Heart left ventricle (tissue), 16 donors: Measurements from ENCODE around the gene KIF21B. TPM values are rescaled to one million over a fixed set of nuclear protein-coding genes. Genes with fewer than 3 reads are reported as not detected.
"Not testable (repeated sequence)": the region's sequence is repeated elsewhere in the genome, so short reads cannot be mapped to it uniquely, and the experiment has no call there.

Source experiments
- ATAC-seq, 4 donors: fragments of 200-7000 bp; cut with Tn5 transposase; one replicate each; pipeline ENCODE4 v1.9.1; 2020 to 2022; ENCODE audit warnings: moderate library complexity in 4 of 4, mild to moderate bottlenecking in 3 of 4, moderate number of reproducible peaks in 1 of 4
- DNase-seq, 5 donors: peaks; one replicate each; pipeline ENCODE4 v3.0.0-alpha.2; 2020
- H3K27ac ChIP-seq, 12 donors: fragments of 200-600 bp; sonication (generic) in 4 of 12; one replicate each; pipeline versions ENCODE4 v1.5.0 to v1.8.0; 2016 to 2022; ENCODE audit warnings: mild to moderate bottlenecking in 2 of 12
- H3K27me3 ChIP-seq, 9 donors: fragments of 200-600 bp; sonication (generic) in 2 of 9; one replicate each; pipeline versions ENCODE4 v1.5.1 to v1.8.0; 2016 to 2022; ENCODE audit warnings: mild to moderate bottlenecking in 3 of 9
- H3K36me3 ChIP-seq, 9 donors: fragments of 200-600 bp; sonication (generic) in 2 of 9; one replicate each; pipeline versions ENCODE4 v1.5.0 to v1.8.0; 2018 to 2022; ENCODE audit warnings: mild to moderate bottlenecking in 2 of 9
- H3K4me1 ChIP-seq, 12 donors: fragments of 200-600 bp; sonication (generic) in 4 of 12; one replicate each; pipeline versions ENCODE4 v1.5.0 to v1.8.0; 2016 to 2022; ENCODE audit warnings: mild to moderate bottlenecking in 3 of 12
- H3K4me3 ChIP-seq, 12 donors: fragments of 200-600 bp; sonication (generic) in 4 of 12; one replicate each; pipeline versions ENCODE4 v1.5.0 to v1.8.0; 2017 to 2022; ENCODE audit warnings: mild to moderate bottlenecking in 9 of 12, moderate library complexity in 4 of 12
- H3K9me3 ChIP-seq, 12 donors: fragments of 200-600 bp; sonication (generic) in 4 of 12; one replicate each; pipeline versions ENCODE4 v1.5.0 to v1.8.0; 2016 to 2022; ENCODE audit warnings: mild to moderate bottlenecking in 1 of 12
- POLR2A ChIP-seq, 2 donors: fragments of 450-650 bp; IDR thresholded peaks; one replicate each; pipeline ENCODE4 v1.6.1; 2017; ENCODE audit warnings: antibody characterized with exemption in 2 of 2, mild to moderate bottlenecking in 2 of 2, moderate library complexity in 2 of 2
- WGBS, 4 donors: extraction: QIAGEN DNeasy Blood & Tissue Kit in 2 of 4; methylation state at CpG; one replicate each; pipeline versions ENCODE4 v1.1.5 to v1.1.7; 2013 to 2018; 5-methylcytosine and 5-hydroxymethylcytosine counted together
- intact Hi-C, 10 donors: fragments of 100-400 bp; cut with DNase I; formaldehyde crosslinking; loops; one replicate each; pipeline versions ENCODE4 v1.11.1 to v1.14.2; 2022
- polyA plus RNA-seq, 2 donors: library from polyadenylated mRNA; stranded (reverse); fragments of 200-250 nt; gene quantifications; one replicate each; pipeline ENCODE4 v1.2.3, GENCODE V29; 2013
- total RNA-seq, 9 donors: library from RNA; depleted of rRNA in 2 of 9; stranded (reverse); fragments of >200 nt in 2 of 9; fragmentation: NEBNext Ultra II Directional in 3 of 9; extraction: Animal tissue kit (Norgen Biotek cat#: 25700) in 3 of 9; gene quantifications; one replicate each; pipeline versions ENCODE4 v1.1.0 to v1.2.4, GENCODE V29; 2016 to 2023
- TF ChIP-seq, protein P1 (sequence below), 12 donors: fragments of 200-600 bp; sonication (generic) in 4 of 12; IDR thresholded peaks; one replicate each; pipeline versions ENCODE4 v1.5.0 to v1.8.0; 2018 to 2022; ENCODE audit warnings: antibody characterized with exemption in 12 of 12, mild to moderate bottlenecking in 5 of 12
- donor health status: ischemic (EF 13 %, LVEDD 7.1; RV severe dilation, severe dysfunction).
- donor health status: healthy with polysubstance abuse.
- donor health status: DM: no; HTN: yes; CAD: no.
- donor health status: DM: no; HTN: no; CAD: no.
- donor health status: ischemic (EF 25% LVEDD 6.9; RV normal size, moderate dysfunction).
- donor health status: ischemic (EF 25% LVEDD 5.7; RV mildly dilated, moderate dysfunction).
- donor health status: healthy.
- donor health status: DM: yes; HTN: yes; CAD: no.
- donor health status: ischemic (EF 35%, LVEDD 5.7; RV mildly dilated, moderate dysfunction).
- donor health status: nonischemic (EF 11% LVEDD 7.7; RV severe dilation, severe dysfunction).
- donor health status: DM: yes; HTN: yes; CAD: no.
- donor health status: PGD.
- donor health status: ischemic (EF 29% LVEDD 5.4; RV normal size, mild dysfunction).
- donor health status: nonischemic (EF 23%, LVEDD 6.1; RV moderate dilation, normal function).

Gene KIF21B
- total and polyA plus RNA-seq, 11 donors = 0.21 to 3.6 (median 0.46) TPM

DNA sequence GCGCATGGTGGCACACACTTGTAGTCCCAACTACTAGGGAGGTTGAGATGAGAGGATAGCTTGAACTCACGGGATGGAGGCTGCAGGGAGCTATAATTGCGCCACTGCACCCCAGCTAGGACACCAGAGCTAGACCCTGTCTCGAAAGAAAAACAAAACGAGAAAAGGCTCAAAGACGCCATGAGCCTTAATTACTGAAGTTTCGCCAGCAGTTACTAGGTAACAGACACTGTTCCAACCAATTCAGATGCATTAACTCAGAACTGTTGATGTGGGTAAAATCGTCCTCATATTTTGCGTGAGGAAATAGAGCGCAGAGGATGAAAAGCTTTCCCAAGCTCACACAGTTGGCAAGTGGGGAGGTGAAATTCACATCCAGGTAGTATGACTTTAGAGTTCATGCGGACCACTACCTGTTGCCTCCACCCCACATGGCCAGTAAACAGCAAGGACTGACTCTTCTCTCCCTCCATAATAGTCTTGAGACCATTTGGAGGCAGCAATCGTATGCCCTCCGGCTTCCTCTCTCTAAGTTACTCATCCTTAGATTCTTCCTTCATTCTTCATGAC, 88.8 kb downstream of the KIF21B start:
- DNase-seq = no peak
- intact Hi-C loops = no loop called here
- ATAC-seq = no peak
- H3K9me3 ChIP-seq = no peaks in the 10 kb centered on the region
- H3K36me3 ChIP-seq = no peaks in the 10 kb centered on the region
- TF ChIP-seq, protein P1, sequence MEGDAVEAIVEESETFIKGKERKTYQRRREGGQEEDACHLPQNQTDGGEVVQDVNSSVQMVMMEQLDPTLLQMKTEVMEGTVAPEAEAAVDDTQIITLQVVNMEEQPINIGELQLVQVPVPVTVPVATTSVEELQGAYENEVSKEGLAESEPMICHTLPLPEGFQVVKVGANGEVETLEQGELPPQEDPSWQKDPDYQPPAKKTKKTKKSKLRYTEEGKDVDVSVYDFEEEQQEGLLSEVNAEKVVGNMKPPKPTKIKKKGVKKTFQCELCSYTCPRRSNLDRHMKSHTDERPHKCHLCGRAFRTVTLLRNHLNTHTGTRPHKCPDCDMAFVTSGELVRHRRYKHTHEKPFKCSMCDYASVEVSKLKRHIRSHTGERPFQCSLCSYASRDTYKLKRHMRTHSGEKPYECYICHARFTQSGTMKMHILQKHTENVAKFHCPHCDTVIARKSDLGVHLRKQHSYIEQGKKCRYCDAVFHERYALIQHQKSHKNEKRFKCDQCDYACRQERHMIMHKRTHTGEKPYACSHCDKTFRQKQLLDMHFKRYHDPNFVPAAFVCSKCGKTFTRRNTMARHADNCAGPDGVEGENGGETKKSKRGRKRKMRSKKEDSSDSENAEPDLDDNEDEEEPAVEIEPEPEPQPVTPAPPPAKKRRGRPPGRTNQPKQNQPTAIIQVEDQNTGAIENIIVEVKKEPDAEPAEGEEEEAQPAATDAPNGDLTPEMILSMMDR (IDR thresholded peaks at IDR 0.05) = no peak
- TF ChIP-seq POLR2A (IDR thresholded peaks at IDR 0.05) = no peak
- WGBS, 4 donors = 91 to 95% (median 94%) methylated on average over 13 of the region's 13 CpGs
- H3K27ac ChIP-seq = no peak overlapping the region
- H3K4me3 ChIP-seq = no peak overlapping the region
- no peaks in the 10 kb centered on the region for H3K4me1 ChIP-seq
- H3K27me3 ChIP-seq = no peaks in the 10 kb centered on the region

DNA sequence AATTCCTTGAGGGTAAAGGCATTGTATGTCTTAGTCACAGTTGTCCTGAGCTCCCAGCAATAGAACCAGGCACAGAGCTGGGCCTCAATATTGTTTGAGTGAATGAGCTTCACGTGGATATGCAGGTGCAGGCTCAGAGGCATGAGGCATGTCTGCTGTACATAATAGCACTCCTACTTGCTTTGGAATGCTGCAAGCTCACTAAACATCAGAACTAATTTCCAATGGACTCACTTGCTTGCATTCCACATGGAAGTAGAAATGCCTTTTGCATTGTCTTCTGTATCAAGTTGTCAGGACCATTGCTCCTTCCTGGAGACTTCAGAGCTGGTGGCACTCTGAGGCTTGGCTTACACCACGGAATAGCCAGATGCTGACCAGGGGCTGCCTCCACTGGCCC, 91.7 kb downstream of the KIF21B start:
- no peak for ATAC-seq
- no peaks in the 10 kb centered on the region for H3K36me3 ChIP-seq
- WGBS, 4 donors = 85 to 93% (median 88%) methylated on average over 2 of the region's 2 CpGs

DNA sequence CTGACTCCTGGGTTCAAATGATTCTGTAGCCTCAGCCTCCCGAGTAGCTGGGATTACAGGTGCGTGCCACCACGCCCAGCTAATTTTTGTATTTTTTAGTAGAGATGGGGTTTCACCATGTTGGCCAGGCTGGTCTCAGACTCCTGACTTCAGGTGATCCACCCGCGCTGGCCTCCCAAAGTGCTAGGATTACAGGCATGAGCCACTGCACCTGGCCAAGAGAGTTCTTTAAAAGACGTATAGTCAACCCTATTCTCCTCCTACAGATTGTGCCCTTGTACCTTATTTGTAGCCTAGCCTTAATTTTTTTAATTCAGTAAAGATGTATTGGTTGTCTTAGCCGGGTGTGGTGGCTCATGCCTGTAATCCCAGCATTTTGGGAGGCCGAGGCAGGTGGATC, 93.2 kb downstream of the KIF21B start:
- 80 to 90% (median 86%) methylated on average over 8 of the region's 8 CpGs for WGBS, 4 donors
- intact Hi-C loops, ATAC-seq: not testable (repeated sequence)

More for the DNA sequence above, 91.7 kb downstream of the KIF21B start:
- intact Hi-C loops = no loop called here
- no peak overlapping the region for H3K4me3 ChIP-seq
- H3K9me3 ChIP-seq = no peaks in the 10 kb centered on the region
- no peak for DNase-seq
- TF ChIP-seq, protein P1 (IDR thresholded peaks at IDR 0.05) = no peak
- TF ChIP-seq POLR2A (IDR thresholded peaks at IDR 0.05) = no peak
- H3K27me3 ChIP-seq = peaks cover 0 to 1% (median 0%) of the 10 kb centered on the region in 9 donors
- H3K27ac ChIP-seq = no peak overlapping the region
- no peaks in the 10 kb centered on the region for H3K4me1 ChIP-seq

DNA sequence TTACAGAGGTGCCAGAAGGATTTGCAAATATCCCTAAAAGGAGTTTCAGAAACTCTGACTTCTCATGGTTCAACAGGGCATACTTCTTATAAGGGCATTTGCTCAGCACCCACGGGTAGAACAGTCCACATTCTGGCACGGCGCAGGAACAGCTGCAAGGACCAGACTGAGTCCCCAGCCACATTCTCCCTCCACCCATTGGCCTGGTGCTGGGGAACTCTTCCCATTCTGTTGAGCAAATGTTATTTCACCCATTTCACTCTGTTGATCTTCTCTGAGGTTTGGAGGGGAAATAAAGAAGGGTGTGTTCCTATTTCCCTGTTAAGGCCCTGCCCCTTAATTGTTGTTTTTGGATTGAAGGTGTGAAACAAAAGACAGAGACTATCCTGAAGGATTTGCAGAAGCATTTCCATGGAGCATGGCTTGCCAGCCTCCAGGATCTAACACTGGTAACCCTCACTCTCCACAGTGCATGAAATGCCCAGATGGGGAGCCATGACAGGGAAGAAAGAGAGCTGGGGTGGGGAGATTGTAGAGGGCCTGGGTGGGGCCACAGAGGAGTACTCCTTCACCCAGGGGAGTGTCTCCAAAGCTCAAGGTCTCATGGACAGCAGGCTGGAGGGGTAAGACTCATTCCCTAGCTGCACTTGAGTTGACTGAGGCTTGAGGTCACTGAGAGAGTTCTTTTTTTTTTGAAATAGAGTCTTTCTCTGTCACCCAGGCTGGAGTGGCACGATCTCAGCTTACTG, 93.8 kb downstream of the KIF21B start:
- H3K9me3 ChIP-seq = no peaks in the 10 kb centered on the region
- intact Hi-C loops = no loop called here
- peaks cover 0 to 7% (median 0%) of the 10 kb centered on the region in 9 donors for H3K27me3 ChIP-seq
- H3K27ac ChIP-seq = no peak overlapping the region
- WGBS, 4 donors = 61 to 87% (median 80%) methylated on average over 4 of the region's 4 CpGs
- DNase-seq (no peak), ATAC-seq (no peak)
- H3K4me3 ChIP-seq = no peak overlapping the region
- no peak for TF ChIP-seq POLR2A (IDR thresholded peaks at IDR 0.05)
- TF ChIP-seq, protein P1 (IDR thresholded peaks at IDR 0.05) = no peak
- H3K36me3 ChIP-seq = no peaks in the 10 kb centered on the region
- no peaks in the 10 kb centered on the region for H3K4me1 ChIP-seq

More for the DNA sequence above, 93.2 kb downstream of the KIF21B start:
- H3K4me1 ChIP-seq, H3K4me3 ChIP-seq, H3K27me3 ChIP-seq, H3K9me3 ChIP-seq, H3K36me3 ChIP-seq, H3K27ac ChIP-seq, DNase-seq: not testable (repeated sequence)
